ENCODE measurements around the gene TSPAN18. TPM values are rescaled to one million over a fixed set of nuclear protein-coding genes. Genes with fewer than 3 reads are reported as not detected.
A peak's percentile ranks its signal among the peaks of the same experiment; 100 is the strongest.

The TSPAN18 gene
- total RNA-seq, 1 donor from 2014 or later: 17.0 TPM

DNA sequence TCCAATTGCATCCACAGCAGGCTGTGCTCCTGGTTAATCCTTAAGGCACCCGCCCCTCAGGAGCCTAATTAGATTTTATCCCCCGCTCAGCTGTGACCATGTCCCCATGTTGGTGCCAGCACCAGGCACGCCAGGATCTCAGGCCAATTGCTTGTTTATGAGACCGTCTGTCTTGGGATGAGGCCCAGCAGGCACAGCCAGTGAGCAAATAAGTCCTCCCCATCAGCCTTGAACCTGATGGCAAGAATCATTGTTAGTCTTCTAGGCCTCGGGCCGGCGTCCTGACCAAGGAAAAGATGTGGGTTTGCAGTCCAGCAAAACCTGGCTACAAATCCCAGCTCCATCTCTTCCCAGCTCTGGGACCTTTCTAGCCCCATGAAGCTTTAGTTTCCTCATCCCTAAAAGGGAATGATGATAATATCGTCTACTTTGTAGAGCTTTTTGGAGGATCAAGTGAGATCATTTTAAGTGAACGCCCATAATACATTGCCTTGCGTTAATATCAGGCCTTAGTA, 166.6 kb downstream of the TSPAN18 start:
- no peak for DNase-seq

DNA sequence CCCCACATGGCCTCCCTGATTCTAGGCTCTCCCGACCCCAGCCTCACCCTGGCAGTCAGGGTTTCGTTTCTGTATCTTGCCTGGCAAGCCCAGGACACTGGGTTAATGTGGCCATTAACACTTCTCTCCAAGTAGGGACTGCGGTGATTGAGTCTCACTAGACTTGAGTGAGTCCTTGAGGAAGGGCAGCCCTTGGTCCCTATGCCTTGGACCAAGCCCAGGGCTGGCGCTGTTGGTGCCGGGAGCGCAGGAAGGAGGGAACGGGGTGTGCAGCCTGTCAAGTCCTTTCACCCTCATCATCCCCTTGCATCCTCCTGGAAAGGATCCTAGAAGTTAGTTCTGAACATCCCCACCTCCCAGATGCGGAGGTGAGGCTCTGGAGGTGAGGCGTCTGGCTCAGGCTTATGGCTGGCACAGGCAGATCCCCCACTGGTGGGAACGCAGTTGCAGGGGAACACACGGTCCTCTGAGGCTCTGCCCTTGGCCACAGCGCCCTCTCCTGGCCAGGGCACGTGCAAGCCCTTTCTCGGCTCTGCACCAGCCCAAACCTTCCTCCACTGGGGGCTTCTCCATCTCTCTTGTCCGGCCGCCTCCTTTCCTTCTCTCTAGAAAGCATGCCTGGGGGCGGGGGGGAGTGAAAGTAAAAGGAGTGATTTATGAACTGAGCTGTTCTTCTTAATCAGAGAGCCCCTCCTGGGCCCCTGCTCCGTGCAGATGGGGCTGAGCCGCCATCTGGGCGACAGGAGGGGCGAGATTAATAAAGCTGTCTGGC, 167.3 kb downstream of the TSPAN18 start:
- peak; percentile 25 for DNase-seq

DNA sequence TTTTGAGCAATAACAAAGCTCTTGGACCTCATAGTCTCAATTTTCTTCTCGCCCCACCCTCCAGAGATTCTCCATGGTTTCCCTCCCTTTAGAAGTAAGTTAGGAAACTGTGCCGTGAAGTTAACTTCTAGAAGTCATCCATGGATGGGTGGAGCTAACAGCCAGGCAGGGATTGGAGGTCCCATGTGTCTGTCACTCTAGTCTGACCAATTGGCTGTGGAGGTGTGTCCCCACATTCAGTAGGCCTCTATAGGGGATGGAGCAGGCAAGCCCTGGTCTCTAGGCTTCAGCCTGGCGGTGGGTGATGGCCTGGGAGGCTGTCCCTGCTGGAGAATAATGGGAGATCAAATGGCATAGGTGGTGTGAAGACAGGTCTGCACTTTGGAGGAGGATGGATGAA, 173.2 kb downstream of the TSPAN18 start:
- DNase-seq: no peak

DNA sequence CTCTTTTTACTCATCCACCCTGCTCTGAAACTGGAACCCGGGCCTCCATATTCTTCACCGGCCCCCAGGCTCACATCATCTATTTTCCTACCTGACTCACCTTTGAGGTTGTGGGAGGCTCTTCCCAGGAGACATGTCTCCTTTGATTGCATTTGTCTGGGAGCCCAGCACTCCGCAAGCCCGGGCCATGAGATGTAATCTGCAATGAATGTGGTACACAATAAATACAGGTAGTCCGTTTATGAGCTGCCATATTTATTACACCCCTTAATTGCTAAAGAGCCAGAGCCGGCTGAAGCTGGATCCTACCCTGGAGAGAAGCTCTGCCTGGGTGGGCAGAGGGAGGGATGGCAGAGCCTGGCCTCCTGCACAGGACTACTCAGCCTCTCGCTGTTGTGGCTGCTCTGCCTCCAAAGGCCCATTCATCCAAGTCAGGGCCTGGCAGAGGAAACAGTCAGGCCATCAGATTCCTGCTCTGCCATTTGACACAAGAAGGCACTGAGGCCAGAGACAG, 174.4 kb downstream of the TSPAN18 start:
- DNase-seq: no peak

DNA sequence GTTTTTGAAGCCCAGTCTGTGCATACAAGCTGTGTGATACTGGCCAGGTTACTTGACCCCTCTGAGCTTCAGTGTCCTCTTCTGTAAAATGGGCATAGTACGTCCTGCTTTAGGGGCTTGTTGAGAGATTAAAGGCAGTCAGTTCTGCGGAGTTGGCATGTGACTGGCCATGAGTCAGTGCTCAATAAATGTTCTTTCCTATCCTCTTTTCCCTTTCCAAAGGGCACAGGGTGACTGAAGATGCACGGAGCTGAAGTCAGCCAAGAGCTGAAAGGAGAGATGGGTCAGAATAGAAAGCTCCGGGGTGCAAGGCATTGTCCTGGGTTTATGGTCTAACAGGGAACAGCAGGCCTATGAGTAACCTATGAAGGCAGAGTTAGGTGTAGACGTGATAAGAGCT, 175.0 kb downstream of the TSPAN18 start:
- DNase-seq: no peak

DNA sequence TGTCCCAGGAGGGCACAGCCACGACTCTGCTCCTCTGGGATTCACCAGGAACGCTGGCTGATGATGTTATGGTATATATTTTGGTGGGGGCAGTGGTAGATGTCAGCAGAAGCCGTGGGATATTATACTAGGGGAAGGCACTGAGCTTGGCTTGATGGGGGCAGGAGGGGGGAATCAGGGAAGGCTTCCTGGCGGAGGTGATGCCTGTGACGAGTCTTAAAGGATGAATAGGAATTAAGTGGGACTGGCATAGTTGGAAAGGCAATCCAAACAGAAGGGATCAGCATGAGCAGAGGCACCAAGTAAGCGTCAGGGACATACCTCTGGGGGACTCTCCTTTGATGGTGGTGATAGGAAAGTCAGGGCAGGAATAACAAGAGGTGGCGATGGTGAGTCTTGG, 176.3 kb downstream of the TSPAN18 start:
- DNase-seq: no peak

DNA sequence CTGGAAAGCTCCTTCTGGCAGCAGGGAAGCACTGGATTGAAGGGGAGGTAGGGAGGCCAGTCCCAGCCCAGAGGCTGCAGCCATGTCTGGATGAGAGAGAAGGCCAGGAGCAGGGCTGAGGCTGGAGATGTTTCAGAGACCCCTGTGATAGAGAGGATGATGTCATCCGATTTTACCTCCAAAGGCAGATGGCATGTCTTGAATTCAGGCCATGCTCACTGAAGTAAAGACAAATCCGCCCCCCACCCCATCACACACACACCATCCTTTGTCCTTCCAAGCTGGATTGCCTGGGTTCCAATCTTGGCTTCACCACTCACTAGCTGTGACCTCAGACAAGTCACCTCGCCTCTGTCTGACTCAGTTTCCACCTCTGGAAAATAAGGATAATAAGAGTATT, 176.8 kb downstream of the TSPAN18 start:
- DNase-seq: no peak

DNA sequence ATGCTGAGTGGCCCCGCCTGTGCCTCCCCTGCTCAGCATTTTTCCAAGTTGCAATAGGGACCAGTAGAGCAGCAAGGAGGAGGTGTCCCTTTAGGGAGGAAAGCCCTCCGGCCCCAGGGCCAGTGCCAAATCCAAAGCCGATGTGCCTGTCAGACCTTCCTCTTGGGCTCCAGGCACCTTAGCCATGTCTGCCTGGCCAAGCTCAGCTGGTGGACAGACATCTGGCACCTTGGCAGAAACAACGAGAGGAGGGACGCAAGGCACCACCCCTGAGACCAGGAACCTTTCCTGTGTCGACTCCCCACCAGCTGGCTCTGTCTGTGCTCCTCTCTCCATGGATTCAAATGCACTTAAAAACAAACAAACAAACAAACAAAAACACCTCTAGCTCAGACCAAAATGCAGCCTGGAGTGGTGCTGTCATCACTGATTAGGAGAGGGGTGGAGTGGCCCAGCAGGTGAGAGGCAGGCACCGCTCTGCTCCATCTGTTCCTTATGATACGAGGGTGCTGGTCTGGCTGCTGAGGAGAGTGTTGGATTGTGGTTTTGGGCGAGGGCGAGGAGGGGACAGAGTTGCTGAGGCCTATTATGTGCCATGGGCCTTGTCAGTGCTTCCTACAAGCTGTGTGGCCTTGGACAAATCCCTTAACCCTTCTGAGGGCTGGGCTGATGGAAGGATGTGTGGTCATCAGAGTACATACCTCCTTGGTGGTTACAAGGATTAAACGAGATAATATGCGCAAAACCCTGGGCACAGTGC, 177.7 kb downstream of the TSPAN18 start:
- DNase-seq: no peak

DNA sequence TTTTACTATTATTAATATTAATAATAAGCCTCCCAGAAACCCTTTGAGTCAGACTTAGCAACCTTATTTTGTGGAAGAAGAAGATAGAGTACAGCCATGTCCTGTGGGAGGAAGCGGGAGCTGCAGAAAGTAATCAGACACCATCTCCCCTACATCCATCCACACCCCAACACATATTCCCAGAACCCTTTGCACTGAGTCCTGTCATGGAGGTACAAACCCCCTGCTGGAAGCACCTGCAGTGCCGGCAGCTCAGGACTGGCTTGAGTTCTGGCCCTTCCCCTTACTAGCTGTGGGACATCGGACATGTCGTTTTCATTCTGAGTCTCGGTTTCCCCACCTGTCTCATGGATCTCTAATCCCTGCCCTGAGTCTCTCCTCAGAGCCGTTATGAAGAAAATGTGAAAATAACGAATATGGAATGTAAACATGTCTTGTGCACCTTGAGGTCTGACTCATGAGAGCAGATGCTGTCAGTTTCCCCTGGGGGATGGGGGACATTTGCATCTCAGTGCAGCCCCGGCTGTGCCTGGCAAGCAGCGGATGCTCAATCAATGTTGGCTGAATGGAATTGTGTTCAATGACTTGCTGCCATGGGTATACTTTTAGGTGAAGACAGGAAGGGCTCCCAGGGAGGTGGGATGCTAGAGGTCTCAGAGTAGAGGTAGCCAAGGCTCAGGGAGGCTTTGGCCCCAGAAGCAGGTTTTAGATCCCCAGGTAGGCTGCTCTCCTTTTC, 178.5 kb downstream of the TSPAN18 start:
- no peak for DNase-seq

DNA sequence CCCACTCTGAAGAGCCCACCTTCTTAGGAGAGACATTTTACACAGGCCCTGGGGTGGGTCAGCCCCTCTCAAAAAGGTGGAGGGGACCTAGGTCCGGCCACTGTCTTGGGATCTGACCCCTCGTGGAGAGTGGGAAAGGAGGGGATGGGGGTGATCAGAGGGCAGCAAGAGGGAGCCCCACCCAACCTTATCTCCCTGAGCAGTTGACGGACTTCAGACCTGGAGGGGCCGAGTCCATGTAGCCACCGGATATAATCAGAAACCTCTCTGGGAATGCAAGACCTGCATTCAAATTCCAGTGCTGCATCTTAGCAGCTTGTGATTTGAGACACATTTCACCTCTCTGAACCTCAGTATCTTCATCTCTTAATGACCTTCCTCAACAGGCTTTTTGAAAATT, 179.9 kb downstream of the TSPAN18 start:
- DNase-seq: no peak

DNA sequence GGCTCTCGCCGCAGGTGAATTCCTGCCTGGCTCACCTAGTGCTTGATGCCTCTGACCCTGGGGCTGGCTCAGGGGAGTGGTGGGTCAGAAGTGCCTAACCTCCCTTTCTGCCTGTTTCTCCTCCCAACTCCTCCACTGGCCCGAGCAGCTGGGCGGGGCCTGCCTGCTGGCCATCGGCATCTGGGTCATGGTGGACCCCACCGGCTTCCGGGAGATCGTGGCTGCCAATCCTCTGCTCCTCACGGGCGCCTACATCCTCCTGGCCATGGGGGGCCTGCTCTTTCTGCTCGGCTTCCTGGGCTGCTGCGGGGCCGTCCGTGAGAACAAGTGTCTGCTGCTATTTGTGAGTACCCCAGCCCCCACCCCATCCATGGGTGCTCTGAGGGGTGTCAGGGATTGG, 182.8 kb downstream of the TSPAN18 start:
- no peak for DNase-seq

DNA sequence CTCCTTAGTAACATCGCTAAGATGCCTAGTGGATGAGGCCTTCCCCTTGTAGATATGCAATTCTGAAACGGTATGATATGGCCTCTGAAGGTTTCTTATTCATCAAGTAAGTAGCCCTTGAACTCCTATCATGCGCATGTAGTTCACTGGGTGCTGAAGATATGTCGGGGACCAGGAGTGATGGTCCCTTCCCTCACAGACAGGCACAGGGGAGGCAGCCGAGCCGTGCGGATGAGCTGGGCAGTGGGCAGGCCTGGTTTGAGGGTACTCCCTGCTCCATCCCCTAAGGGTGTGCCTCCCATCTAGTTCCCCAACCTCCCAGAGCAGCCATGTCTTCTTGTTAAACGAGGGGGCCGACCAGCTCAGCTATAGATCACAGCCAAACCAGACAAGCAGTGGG, 183.8 kb downstream of the TSPAN18 start:
- DNase-seq: no peak

DNA sequence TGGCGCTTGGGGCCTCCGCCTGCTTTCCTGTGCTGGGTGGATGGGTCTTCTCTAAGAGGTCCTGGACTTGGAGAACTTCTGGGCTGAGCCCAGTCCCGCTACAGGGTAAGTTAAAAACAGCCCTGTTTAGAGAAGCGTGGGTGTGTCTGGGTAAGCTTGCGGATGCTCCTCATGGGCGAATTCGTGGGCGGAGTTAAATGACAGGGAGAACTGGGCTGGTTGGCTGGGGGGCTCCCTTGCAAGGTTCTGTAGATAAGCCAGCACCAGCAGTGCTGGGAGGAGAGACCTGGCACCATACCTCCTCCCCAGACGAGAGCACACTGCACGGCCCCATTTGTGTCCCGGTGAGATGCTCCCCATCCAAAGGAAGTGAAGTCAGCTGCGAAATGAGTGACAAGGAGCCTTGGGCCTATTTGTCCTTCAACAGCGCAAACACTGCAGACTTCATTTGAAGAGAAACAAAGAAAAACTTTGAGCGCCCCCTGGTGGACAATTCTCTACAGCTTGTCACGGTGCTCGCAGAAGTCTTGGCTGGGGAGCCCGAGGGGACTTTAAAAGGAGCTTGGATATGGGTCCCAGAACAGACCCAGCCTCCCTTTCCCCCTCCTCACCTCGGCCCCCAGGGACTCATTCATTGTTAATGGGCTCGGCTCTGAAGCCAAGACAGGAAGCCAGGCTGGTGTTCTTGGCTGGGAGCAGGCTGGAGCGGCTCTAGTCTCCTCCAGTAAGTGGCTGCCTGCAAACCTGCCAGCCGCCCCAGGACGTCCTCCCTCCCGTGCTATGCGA, 184.5 kb downstream of the TSPAN18 start:
- DNase-seq: peak; percentile 76

DNA sequence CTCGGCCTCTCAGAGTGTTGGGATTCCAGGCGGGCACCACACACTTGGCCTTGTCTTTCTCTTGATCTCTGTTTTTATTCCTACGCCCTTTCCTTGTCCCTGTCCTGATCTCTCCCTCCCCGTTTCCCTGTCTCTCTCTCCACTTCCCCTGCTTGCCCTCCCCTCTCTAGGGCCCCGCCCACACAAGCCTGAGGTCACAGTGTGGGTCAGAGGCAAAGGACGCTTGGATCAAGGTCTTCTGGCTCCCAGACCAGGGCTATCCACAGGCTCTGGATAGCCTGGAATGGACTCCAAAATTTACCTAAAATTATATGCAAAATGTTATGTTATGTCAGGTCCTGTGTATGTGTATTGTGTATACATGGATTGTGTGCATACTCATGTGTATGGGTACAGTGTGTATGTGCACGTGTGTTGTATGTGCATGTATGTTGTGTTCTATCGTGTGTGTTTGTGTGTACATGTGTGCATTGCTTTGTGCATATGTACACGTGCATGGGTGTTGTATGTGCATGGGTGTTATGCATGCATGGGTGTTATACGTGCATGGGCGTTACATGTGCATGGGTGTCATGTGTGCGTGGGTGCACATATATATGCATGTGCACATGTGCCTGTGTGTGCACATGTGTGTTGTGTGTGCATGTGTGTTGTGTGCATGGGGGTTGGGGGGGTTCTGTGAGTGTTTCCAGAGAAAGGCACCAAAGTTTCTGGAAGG, 185.7 kb downstream of the TSPAN18 start:
- DNase-seq: no peak

DNA sequence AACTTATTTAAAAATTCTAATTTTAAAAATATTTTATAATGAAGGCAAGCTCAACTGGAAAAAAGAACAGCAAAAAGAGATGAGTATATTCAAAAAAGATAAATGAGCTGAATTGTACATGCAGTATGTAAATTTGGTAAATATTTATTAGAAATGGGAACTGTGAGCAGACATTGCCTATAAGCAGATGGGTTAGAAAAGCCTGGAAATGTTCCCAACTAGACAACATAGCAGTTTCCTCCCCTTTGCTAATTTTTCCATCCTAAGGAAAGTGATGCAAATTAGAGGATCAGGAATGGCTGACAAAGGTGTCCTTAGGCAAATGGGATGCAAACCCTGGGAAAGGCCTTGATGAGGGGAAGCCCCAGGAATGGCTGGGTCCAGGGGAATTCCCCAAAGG, 186.7 kb downstream of the TSPAN18 start:
- no peak for DNase-seq

DNA sequence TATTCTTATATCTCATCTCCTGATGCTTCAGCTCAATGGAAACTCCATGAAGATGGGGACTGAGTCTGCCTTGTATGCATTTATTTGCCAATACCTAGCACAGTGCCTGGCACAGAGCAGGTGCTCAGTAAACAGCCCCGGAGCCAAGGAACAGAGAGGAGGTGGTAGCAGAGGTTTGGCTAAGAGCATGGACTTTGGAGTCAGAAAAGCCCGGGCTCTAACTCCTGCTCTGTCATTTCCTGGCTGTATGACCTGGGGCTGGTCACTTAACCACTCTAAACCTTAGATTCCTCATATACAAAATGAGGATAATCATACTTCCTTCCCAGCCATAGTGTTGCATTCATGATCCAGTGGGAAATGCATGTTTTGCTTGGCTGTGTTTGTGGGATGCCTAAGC, 187.3 kb downstream of the TSPAN18 start:
- no peak for DNase-seq

DNA sequence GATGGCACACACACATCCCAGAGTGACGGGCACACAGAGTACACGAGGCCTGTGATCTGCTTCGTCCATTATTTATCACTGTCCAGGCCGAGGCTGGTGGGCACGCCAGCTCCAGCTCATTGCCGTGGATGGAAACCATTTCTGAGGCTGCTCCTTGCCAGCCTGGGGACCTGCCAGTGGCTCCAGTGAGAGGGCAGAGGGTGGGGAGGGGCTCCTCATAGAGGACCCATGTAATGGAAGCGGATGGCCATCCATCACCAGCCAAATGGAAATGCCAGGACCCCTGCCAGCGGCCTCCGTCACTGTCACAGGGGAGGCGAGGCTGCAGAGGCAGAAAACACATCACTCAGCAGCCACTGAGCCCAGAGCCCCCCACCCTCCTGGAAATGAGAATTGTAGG, 188.2 kb downstream of the TSPAN18 start:
- DNase-seq: no peak

DNA sequence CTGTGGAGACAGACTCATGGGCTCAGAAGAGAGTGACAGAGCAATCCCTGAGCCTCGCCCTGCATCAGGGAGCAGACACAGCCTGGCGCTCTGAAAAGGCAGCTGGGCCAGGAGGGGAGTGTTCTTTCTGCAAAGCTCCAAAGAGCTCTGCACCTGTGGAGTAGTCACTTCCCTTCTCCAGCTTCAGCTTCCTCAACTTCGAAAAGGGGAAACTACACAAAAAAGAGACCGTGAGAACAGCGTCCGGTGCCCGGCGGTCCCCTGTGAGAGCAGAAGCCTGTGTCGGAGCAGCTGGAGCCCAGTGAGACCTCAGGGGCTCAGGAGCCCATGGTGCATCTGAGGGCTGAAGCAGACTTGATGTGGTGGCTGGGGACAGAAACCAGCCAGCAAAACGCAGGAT, 188.9 kb downstream of the TSPAN18 start:
- no peak for DNase-seq

DNA sequence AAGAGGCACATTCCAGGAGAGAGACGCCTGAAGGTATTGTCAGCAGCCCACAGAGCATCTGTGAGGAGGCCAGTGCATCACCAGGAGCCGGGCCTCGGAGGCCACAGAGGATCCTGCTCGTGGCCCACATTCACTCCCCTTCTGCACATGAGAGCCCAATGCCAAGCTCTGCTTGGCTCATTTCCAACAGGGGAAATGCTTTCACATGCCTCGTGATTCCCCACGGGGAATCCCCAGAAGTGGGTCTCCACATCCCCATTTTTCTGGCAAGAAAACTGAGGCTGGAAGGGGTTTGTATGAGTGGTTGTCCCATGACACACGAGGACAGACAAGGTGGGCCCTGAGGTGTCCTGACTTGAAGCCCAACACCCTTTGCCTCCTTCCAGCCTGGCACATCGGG, 189.6 kb downstream of the TSPAN18 start:
- no peak for DNase-seq

DNA sequence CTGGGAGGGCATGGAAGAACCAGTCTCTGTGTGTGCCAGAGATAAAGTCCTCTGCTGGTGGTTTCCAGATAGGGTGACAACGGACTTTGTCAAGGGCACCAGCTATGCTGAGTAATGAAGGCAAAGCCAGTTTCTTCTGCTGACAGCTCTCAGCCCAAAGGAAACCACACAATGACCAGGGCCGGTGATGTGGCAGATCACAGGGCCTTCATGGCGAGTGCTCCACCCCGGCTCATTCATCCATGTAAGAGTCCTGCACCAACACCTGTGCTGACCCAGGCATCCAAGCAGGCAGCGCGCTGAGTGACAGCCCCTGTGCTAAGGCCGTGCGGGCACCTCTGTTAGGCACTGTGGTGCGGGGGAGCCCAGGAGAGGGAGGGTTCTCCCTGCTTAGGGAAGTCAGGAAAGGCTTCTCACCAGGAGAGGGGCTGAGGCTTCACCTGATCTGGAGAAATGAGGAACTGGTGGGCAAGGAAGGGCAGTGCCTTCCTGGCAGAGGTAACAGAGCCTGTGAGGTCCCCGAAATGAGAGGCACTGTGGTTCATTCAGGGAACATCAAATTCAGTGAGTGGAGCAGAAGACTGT, 190.1 kb downstream of the TSPAN18 start:
- DNase-seq: no peak

DNA sequence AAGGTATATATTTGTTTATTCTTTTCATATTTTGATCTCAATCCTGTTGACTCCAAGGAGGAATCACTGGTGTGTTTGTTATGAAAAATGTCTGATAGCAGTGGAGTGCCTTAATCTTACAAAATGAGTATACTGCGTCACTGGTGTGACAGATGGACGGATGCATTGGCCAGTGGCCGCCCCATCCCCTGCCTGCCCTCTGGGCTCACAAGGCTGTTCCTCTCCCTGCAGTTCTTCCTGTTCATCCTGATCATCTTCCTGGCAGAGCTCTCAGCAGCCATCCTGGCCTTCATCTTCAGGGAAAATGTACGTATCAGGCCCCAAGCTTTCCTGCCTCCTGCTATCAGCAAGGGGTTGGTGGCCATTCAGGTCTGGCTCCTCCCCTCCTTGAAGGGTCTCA, 191.0 kb downstream of the TSPAN18 start:
- no peak for DNase-seq
